Activated CD8-positive, alpha-beta memory T cell treated with anti-CD3 and anti-CD28 coated beads for 24 hours (primary cell): Measurements from ENCODE around the gene TMX2.
"Not testable (repeated sequence)": the region's sequence is repeated elsewhere in the genome, so short reads cannot be mapped to it uniquely, and the experiment has no call there.

Experiments used
- DNase-seq: peaks from one replicate; pipeline ENCODE4 v3.0.0-alpha.2; 2020

TMX2 gene

DNA sequence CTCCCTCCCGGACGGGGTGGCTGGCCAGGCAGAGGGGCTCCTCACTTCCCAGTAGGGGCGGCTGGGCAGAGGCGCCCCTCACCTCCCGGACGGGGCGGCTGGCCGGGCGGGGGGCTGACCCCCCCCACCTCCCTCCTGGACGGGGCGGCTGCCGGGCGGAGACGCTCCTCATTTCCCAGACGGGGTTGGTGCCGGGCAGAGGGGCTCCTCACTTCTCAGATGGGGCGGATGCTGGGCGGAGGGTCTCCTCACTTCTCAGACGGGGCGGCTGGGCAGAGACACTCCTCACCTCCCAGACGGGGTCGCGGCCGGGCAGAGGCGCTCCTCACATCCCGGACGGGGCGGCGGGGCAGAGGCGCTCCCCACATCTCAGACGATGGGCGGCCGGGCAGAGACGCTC lies 4.3 kb downstream of the TMX2 start:
- not testable (repeated sequence) for DNase-seq

DNA sequence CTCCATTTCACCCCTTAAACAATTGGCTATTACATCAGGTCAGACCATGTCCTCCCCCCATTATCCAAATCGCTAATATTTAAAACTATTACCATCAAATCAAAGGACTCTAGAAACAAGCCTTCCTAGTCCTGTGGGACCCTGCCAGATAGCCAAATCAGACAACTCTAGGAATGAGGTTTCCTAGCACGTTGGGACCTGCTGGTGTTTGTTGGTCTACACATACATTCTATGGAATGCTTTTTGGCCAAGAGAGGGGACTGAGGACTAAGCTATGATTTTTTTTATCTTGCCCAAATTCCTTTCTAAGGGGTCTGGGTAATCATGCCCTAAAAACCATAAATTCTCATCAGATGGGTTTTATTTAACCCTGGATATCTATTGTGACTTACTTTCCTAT lies 14.8 kb downstream of the TMX2 start:
- DNase-seq: no peak

DNA sequence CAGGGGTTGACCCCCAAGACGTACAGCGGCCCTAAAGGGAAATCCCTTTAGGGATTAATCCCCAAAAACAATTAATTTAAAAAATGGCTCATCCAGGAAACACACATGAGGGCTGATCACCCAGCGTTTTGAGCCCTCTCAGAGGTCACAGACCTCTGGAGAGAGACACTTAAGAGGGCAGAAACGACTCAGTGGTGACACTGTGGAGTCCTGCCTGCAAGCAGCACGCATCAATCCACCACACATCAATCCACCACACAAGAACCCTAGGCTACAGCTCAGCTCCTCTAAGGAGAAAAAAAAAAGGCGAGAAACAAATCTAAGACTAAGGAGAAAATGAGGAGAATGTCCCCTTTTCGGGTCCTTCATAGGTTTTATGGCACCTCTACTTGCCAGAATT lies 16.4 kb downstream of the TMX2 start:
- no peak for DNase-seq

DNA sequence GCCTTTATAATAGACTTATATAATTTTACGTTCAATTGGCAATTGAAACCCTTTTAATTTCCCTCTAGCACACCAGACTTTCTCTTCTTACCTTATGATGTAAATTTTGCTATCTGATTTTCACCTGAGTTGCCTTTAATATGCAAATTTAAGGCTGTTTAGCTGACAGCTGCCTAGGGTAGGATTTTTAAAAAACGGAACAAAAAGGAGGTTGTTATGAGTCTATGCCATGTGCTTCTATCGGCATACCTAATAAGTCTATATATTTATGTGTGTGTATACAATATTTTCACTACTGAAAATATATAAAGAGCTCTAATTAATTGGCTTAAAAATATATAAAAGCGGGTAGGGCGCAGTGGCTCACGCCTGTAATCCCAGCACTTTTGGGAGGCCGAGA lies 17.1 kb downstream of the TMX2 start:
- no peak for DNase-seq

DNA sequence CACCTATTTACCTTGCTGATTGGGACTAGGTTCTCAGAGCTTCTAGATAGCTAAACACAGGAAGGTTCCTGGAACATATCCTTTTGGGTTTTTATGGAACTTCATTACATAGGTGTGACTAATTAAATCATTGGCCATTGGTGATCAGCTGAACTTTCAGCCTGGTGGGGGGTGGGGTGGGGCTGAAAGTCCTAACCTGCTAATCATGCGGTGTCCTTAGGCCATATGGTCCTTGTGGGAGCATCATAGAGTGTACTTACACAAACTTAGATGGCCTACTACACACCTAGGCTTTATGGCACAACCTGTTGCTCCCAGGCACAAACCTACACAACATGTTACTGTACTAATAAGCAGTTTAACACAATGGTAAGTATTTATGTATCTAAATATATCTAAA lies 20.3 kb downstream of the TMX2 start:
- DNase-seq: no peak

DNA sequence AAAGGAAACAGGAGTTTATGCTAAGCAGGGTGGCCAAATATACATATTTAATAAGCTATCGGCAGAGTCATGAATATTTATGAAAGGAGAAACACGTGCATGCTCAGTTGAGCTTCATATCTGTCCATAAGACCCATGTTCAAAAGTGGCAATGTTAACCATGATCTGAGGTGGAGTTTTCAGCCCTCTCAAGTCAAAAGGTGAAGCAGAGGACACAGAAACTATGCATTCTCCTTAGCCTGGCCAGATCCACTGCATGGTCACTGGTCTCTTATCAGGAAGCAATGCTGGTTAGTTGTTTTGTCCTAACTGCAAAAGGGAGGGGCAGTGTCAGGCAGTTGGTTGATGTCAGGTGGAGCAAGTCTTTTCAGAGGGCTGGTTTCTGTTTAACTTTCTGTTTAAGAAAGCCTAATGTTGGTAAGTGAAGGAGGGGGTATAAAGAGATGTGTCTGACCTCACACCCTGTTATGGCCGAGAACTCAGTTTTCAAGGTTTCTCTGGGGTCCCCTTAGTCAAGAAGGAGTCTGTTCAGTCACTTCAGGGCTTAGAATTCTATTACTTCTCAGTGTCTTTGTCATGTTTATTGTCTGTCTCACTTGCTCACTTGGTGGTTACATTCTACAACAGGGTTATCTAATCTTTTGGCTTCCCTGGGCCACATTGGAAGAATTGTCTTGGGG lies 23.4 kb downstream of the TMX2 start:
- no peak for DNase-seq

DNA sequence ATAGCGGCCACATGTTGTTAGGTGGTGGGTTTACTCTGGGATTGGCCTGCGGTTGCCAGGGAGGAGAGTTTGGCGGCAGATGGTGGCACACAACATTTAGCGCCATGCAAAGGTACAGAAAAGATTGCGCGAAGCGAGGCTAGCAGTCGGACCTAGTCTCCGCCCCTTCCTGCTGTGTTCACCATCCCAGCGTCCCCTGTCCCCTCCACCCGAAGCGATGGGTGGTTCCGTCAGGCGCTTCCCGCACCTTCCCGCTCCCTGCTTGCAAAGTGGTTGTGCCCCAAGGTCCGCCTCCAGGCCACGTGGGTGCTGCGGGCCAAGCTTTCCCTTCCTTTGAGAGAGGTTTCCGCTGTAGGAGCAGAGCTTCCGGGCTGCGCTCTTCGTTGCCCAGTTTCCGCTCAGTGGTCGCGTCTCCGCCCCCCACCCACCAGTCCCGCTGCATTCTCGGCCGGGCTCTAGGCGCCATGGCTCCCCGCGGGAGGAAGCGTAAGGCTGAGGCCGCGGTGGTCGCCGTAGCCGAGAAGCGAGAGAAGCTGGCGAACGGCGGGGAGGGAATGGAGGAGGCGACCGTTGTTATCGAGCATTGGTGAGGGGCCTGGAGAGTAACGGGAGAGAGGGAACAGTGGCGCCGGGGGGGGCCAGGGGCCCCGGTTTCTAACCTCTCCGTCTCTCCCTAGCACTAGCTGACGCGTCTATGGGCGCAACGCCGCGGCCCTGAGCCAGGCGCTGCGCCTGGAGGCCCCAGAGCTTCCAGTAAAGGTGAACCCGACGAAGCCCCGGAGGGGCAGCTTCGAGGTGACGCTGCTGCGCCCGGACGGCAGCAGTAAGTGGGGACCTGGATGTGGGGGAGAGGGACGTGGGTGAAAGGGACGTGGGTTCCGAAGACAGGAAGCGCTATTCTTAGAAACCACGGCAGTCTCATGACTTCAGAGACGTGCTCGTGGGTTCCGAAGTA lies 29.0 kb downstream of the TMX2 start, which contains the start of gene SELENOH:
SELENOH (plus strand) TSS at position 360 of the 955 bp plus-strand sequence; CDS start at position 465, 105 bp downstream.
- DNase-seq: peak; percentile 97

DNA sequence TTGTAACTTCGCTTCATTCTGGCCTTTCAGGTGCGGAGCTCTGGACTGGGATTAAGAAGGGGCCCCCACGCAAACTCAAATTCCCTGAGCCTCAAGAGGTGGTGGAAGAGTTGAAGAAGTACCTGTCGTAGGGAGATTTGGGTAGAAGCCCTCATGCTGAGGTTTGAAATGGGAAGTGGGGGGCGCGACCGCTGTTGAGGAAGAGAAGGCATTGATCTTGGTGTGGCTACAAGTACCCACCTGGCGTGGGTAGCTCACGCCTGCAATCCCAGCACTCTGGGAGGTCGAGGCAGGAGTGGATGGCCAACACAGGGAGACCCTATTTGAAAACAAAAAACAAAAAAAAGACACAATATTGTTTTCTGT lies 29.7 kb downstream of the TMX2 start:
- no peak for DNase-seq

DNA sequence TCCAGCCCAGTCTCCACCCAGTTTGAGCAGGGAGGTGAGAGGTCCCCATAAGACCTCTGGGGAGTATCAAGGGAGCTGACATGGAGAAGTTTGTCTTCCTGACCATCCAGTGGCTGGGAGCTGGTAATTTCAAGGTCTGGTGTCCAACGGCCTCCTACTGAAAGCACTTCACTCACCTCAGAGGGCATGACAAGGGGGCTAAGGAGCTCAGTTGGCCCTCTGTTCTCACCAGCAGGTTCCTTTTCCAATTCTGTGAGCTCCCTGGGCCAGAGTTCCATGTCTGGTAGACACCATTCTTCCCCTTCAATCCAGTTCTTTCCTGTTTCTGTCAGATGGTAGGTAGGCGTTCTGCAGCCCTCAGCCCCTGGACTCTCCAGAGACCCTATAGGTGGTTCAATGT lies 32.0 kb downstream of the TMX2 start:
- DNase-seq: no peak

DNA sequence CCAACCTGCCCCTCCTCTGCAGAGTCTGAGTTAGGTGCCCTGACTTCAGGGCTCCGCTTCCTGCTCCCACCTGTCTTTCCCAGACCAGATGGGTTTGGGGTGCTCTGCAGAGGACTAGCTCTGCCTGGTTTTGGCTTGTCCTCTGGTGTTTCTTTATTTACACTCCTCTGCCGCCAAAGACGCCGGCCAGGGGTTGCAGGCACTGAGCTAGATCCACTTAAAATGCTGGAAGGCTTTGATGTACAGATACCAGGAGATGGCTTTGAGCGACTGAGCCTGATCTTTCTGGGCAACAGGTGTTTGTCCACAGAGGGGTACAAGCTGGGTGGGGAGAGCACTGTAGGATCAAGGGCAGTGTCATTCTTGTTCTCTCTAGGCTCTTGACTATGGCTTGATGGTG lies 32.8 kb downstream of the TMX2 start:
- DNase-seq: no peak

DNA sequence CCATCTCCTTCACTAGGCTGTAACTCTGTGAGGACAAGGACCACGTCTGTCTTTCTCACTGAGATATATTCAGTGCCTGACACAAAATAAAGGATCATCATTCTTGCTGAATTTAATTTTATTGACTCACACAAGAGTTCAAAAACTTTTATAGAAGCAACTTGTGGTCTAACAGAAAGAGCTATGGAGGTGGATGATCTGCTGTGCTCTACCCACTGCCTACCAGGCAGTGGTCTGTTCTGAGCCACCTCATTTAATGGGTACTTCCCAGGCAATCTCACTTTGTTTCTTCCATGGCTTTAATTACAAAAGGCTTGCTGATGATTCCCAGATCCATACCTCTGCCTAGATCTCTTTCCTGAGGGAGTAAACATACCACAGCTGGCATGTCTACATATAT lies 34.5 kb downstream of the TMX2 start:
- DNase-seq: no peak

DNA sequence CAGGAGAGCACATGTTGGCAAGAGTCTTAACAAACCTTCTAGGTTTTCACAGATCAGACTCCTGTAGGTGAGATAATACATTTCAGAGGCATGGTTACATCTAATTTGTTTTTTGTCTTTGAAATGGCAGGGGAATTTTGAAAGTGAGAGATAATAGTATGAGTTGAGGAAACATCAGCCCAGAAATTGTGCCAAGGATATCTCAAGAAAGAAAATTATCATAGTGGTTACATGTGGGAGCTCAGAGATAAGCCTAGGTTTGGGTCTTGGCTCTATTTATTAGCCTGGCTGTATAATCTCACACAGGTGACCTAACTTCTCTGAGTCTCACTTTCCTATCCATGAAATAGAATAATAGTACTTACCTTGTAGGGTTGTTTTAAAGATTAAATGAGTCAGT lies 38.8 kb downstream of the TMX2 start:
- no peak for DNase-seq

DNA sequence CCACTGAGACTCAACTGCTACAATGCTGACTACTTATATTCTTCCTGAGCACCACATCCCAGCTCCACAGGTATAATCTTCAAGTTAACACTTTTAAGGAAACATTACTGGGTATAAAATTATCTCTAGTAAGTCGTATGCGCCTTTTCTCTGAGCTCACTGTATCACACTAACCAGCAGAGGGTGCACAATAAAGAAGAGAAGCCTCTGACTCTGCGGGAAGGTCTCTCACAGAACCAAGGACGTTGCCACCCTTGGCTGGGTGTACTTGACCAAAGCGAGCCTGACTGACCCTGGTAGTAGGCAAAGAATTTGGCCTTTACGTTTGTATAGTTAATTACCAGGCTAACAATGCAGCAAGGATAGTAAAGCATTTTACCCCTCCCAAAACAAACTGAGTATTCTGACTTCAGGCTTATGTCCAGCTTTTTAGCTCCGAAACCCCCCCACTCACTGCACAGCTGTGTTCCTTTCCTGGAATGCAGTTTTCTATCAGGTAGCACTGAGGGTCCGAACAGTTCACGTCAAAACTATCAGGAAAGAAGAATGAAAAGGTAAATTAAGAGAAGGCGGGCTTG lies 39.4 kb downstream of the TMX2 start, which contains the start of gene BTBD18:
BTBD18 (minus strand) TSS at position 144 of the 578 bp plus-strand sequence. CDS start 631 bp downstream, outside the sequence.
- DNase-seq: no peak

DNA sequence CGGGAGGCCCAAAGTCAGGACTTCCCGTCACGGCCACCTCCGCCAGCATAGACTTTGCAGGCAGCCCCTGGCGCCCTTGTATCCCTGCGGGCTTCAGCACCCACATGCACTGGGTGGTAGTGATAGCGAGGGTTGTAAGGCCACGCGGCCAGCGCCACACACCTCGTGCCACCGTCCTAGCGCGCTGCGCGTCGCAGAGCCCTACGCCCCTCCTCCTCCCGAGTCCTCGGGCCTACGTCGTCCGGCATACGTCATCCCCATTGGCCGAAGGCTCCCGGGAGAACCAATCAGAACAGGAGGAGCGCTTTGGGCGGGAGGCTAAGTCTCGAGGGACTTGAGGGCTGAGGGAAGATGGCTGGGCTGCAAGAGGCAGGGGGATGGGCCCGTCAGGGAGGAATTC lies 40.6 kb downstream of the TMX2 start:
- no peak for DNase-seq

DNA sequence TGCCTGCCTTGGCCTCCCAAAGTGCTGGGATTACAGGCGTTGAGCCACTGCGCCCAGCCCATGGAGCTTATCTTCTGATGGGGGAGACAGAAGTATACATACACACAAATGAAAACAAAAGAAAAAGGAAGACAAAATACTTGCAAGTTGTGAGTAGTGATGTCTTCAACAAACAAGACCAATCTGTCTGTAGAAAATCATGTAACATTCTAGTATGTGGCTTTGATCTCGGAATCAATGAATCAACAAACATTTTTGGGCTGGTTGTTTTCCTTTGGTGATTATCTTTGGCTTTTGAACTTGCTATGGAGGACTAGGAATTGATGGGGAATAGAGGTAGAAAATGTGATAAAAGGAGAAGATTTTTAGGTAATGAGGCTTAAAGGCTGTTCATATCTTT lies 45.8 kb downstream of the TMX2 start:
- DNase-seq: no peak

DNA sequence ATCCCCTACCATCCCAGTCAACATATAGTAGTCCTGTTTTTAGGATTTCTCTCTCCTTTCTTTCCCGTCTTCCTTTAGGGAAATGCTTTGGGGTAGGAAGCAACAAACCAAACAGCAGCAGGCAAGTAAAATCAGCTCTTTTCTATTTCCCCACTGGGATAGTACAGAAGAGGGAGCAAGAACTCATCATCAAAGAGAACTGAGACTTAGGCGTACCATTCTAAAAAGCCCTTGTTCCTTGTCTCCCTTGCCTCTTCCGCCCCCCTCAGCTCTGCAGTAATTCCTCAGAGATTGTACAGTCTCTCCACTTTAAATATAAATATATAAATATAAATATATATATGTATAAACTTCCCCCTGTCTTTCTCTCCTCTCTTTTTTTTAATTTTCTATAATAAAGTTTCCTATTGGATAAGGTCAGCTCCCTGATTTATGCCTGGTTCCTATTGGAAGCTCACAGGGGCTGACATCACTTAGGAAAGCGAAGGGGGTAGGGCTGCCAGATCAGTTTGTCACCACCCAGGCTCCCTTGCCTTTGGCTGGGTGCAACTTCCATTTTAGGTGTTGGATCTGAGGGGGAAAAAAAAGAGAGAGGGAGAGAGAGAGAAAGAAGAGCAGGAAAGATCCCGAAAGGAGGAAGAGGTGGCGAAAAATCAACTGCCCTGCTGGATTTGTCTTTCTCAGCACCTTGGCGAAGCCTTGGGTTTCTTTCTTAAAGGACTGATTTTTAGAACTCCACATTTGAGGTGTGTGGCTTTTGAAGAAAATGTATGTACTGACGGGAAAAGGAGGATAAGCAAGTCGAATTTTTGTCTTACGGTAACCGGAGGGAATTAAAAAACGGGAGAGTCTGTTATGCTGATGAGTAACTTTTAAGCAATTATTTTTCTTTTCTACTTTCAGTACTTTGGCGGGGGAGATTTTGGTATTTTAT lies 49.2 kb downstream of the TMX2 start, which contains the start of gene CTNND1:
CTNND1 (plus strand) TSS at position 502 of the 934 bp plus-strand sequence. CDS start 29,677 bp downstream, outside the sequence.
- no peak for DNase-seq

DNA sequence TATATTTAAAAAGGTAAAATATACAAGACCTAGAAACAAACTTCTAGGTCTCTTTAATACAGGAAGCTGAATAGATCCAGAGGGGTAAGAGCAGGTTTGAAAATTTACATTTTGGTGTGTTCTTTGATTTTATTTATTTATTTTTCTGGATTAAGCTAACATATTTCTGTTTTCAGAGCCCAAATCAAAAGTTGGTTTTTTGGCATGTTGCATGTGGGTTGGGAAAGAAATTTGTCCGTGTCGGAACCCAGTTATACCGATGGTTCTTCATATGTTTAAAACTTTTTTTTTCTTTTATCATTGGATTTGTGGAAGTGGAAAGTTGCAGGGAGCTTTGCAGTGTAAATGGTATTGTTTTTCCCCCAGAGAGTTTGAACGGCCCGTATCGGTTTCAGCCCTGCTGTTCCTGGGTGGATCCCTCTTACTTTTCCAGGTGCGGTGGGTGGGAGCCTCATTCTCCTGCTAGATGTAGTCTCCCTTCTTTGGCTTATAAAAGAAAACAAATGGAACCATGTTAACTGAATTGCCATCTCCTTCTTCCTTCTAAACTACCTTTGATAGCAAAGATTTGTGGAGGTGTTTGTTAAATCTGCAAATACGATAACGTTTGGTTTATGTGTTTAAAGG lies 50.0 kb downstream of the TMX2 start:
- no peak for DNase-seq

DNA sequence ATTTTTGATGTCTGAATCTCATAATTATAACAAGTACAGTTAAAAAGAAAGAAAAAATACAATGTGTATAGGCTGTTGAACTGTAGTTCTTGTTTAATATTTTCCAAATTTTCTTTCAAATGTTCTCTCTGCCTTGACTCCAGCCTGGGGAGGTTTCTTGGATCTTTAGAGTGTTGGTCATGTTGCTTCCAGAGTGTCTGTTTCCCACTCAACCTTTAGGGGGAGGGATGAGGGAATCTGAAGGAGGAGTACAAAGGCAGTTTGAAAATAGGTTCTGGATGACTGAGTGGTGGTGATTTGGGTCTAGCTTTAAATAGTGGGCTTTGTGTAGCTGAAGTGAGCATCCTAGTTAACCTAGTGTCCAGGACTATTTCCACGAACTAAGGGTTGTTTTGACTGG lies 51.2 kb downstream of the TMX2 start:
- DNase-seq: no peak

DNA sequence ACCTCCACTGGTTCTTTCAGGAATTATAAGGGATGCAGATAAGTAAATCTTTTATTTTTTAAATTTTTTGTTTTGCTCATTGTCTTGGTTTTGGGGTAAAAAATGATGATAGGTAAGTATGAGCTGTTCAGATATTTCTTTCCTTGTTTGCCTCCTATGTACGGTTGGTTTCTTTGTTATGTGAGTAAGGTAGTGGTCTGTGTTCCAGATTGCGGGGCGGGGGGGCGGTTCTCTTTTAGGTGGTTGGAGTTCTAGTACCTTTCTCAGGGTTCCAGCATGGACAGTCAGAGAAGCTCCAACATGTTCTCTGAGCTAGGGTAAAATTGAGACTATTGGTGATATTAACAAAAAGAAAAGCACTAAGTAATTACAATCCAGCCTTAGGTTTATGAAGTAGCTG lies 51.6 kb downstream of the TMX2 start:
- no peak for DNase-seq

DNA sequence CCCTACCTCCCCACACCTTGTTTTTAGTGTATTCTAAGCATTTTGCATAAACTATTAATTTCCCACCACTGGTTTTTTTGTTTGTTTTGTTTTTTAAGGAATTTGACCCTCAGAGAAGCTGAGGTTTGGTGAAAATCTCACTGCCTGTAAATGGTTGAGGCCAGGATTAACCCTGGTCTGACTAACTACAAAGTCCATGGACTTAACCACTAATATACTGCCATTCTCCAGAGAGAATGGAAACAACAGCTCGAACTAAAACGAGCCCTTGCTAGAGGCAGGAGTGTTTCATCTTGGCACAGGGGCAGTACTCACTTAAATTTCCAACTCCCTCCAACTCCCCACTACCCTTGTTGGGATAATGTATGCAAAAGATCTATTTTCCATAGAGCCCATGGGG lies 52.2 kb downstream of the TMX2 start:
- DNase-seq: no peak

DNA sequence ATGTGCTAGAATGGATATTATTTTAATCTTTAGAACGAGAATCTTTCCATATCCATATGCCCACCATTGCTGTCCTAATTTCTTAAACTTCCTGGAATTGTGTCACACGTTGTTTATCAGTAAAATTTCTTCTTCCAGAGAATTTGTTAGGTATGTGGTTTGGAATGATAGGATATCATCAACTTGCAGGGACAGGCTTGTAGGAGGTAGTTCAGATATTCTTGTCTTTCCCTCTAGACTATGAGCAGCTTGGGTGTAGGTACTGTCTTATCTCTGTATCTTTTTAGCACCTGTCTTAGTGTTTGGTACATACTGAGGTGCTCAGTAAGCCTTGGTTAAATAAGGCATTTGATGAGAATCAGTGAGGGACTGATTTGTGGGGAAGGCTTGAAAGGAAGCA lies 52.6 kb downstream of the TMX2 start:
- no peak for DNase-seq

DNA sequence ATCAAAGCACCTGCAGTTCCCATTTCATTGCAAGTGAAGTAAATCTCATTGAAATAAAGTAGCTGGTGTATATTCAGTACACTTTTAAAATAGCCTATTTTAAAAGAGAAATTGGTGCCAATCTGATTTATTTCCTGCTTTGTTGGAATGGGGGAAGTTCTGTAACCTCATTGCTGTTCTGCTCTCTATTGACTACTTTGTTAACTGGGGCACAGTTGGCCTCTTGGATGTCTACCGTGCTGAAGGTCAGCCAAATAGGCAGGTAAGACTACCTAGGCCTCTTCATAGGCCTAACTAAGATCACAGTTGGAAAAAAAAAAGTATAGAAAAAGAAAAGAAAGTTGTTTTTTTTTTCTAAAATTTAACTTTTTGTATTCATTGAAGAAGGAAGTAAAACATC lies 58.4 kb downstream of the TMX2 start:
- no peak for DNase-seq
